Stimulated activated naive CD4-positive, alpha-beta T cell (primary cell): Measurements from ENCODE around the gene GPT2.
A peak's percentile ranks its signal among the peaks of the same experiment; 100 is the strongest.

ENCODE experiments used
- DNase-seq, 6 experiments: peaks; one replicate each; lab custom pipeline; 2025; lab: John Stamatoyannopoulos, UW

The GPT2 gene

DNA sequence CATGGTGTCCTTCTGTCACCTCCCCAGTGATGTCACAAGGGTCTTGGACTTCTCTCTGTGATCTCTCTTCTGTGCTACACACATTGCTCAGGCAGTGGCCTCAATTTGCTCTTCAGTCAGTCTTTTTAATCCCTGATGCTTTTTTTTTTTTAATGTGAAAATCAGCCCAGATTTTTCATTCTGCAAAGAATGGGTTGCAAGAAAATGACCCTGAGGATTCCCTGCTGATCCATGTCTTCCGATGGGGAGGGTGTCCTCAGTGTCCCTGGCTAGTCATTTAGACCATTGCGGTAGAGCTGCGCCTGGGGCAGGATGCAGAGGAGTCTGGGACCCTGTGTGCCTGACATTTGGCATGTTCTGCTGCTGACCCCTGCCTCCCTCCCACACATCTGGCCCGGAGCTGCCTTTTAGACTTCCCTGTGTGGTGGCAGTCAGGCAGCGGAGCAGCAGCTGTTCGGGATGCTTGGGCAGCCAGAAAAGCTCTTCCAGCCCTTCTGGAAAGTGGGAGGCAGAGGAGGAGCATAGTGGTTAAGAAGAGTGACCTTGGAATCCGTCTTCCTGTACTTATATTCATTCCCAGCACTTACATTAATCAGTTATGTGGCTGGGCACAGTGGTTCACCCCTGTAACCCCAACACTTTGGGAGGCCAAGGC, 12.3 kb downstream of the GPT2 start:
- no peak for DNase-seq

- DNase-seq, result no peak
Measured at GRCh38 chr16:46897471-46897870, 13.3 kb downstream of the GPT2 start.

- DNase-seq, result no peak
Measured at GRCh38 chr16:46898006-46898405, 13.8 kb downstream of the GPT2 start.

DNA sequence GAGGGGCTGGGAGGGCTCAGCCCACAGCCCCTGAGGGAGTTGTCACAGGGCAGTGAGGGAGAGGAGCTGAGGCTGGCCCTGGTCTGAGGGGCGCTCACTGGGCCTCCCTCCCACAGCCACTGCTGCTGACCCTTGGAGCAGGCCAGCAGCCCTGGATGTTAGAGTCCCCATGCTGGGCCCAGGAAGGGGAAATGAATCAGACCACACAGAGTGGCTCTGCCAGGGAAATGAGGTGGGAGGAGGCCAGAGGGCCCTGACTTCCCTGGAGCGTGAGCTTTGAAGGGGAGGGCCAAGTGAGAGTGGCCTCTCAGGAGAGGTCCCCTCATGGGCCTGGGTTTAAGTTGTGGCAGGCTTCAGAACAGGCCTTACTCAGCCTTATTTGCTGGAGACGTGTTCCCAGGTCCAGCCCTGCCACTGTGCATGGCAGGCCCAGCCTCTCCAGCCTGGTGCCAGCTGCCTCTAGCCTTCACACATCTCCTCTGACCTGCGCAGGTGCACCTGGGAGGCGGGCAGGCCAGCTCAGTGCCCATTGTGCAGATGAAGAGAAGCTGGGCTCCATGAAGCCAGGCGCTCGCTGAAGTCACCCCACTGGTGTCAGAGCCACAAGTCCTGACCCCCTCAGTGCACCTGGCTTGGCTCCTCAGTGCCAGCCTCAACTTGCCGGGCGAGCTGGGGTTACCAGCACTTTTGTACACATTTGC, 15.4 kb downstream of the GPT2 start:
- DNase-seq, result no peak

DNA sequence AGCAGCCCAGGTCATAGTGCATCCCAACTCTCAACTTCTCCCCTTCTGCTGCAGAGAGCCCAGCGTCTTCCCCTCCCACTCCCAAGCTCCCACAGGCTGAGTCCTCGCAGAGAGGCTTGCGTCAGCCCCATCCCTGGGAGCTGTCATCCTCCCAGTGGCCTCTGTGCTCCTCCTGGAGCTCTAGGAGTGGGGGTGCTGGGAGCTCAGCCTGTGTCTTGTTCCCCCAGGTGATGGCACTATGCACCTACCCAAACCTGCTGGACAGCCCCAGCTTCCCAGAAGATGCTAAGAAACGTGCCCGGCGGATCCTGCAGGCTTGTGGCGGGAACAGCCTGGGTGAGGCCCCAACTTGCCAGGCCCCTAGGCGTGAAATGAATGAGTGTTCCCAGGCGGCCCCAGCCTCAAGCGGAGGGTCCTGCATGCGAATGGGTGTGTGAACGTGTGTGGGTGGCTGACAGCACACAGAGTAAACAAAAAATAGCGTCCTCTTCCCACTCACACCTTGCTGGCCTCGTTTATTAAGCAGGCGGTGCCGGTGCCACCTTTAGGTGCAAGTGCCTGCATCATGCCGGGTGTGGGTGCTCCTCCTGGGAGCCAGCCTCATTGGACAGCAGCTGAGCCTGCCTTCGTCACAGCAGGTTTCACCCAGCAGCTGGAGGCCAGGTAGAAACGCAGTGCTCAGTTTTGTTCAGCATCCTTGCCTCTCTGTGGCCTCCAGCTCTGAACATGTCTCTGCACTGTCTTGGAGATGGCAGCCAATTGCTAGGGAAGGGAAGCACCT, 16.5 kb downstream of the GPT2 start:
- no peak for DNase-seq

DNA sequence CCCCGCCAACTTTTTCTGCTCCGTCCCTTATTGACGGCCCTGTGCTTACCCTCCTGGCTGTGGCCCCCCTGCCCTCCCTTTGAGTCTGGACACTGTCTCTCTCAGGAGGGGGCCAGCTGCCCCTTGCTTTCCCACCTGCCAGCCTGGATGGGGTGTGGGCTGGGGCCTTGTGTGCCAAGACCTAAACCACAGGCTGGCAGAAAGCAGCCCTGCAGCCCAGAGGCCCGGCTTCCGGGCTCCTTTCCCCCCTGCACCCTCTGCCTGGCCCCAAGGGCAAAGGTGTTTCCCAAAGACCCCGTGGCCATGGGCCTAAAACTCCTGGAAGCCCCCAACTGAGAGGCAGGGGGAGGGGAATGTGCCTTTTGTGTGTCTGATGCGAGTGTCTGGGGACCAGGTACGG, 17.5 kb downstream of the GPT2 start:
- DNase-seq, result no peak

DNA sequence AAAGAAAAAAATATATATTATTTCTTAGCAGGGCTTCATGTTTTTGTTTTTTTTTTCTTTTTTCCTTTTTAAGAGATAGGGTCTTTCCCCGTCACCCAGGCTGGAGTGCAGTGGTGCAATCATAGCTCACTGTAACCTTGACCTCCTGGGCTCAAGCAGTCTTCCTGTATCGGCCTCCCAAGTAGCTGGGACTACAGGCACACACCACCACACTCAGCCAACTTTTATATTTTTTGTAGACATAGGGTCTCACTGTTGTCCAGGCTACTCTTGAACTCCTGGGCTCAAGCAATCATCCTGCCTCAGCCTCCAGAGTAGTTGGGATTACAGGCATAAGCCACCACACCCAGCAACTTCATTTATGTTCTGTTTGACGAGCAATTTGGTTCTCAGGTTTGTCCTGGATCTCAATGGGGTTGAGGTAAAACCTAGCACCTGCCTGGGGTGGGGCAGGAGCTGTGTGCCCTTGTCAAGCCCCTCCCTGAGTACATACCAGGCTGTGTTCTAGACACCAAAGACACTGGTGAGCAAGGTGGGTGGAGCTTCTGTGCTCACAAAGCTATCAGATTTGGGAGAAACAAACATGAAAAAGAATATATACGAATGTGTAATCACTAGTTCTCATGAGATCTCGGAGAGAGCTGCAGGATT, 19.2 kb downstream of the GPT2 start:
- no peak for DNase-seq

- no peak for DNase-seq
Measured at GRCh38 chr16:46904471-46904870, 20.3 kb downstream of the GPT2 start.

- no peak for DNase-seq
Measured at GRCh38 chr16:46906360-46907060, 22.3 kb downstream of the GPT2 start.

GRCh38 chr16:46907061-46907774, 23.1 kb downstream of the GPT2 start:
- DNase-seq, result no peak

GRCh38 chr16:46908540-46909372, 24.6 kb downstream of the GPT2 start:
- peak; percentile 15 to 70 (median 44) for DNase-seq

GRCh38 chr16:46911038-46911437, 26.9 kb downstream of the GPT2 start:
- no peak for DNase-seq

DNA sequence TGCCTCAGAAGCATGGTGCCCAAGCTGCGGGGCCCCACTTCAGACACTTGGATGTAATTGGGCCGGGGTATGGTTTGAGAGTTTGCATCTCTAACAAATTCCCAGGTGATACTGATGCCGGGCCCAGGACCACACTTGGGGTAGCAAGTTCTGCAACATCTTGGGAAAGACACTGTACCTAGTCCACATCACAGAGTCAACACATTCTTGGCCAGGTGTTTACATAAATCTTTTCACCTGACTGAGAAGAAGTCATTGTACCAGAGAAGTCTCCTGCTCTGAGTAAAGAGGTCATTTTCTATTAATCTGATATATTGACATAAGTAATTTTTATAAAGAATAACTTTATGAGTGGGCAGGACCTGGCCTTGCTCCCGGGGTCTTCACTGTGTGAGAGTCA, 27.5 kb downstream of the GPT2 start:
- DNase-seq, result no peak

- DNase-seq, result no peak
Measured at GRCh38 chr16:46914556-46915201, 30.5 kb downstream of the GPT2 start.

DNA sequence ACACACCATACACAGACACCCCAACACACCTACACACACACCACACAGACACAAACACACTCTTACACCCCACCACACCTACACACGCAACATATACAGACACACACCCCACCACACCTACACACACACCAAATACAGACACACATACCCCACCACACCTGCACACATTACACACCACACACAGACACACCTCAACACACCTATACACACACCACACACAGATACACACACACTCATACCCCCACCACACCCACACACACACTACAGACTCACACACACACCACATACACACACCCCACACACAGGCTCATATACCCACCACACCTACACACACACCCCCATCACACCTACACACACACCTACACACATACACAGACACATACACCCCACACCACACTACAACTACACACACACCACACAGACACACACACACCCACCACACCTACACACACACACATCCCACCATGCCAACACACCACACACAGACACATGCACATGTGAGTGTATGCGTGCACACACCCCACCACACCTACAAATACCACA, 31.4 kb downstream of the GPT2 start:
- no peak for DNase-seq

GRCh38 chr16:46916980-46917379, 32.8 kb downstream of the GPT2 start:
- DNase-seq, result no peak

DNA sequence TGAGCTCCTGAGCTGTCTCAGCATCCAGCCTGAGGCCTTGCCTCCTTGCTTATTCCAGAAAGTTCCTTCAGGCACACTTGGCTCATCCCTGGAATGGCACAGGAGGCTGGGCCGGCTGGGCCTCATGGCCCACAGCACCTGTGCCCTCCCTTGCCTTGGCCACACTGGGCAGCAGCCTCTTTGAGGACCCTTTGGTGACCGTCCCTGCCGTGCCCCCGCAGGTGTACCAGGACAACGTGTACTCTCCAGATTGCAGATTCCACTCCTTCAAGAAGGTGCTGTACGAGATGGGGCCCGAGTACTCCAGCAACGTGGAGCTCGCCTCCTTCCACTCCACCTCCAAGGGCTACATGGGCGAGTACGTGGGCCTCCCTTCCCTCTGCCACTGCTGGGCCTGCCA, 34.2 kb downstream of the GPT2 start:
- no peak for DNase-seq

DNA sequence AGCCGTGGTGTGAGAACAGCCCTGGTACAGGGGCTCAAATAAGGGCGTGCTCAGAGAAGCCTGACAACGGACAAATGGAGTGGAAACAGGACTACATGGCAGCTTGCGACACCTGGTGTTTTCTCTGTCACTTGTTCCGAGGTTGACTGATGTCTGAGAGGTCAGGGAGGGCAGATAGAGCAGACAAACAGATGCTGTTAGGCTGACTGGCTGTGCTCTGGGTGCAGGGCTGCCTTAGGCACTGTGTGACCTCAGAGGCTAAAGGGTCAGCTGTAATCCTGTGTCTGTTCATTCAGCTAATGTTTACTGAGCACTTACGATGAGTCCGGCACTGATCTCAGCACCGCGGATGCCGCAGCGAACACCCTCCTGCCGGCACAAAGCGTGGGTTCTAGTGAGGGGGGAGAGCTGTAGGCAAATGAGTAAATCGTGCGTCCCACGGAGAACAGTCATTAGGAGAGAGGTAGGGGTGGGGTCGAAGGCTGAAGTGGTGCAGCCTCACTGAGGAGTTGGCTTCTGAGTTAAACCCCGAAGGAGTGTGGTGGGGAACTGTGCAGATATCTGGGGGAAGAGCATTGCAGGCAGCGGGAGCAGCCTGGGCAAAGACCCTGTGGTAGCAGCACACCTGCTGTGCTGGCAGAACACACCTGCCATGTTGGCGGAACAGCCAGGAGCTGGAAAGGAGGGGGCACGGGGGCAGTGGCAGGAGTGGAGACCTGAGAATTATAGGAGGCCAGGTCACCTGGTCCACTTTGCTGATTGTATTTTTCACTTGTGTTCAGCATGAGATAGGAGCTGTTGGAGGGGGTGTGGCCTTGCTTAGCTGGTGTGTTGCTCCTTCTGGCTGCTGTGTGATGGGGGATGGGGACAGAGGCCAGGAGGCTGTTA, 35.0 kb downstream of the GPT2 start:
- DNase-seq, result no peak
